NCI-H774 (cell line): ENCODE measurements around the gene MAML3.

Source experiments
- DNase-seq: peaks from one replicate; lab custom pipeline; 2025; lab: John Stamatoyannopoulos, UW

The MAML3 gene

DNA sequence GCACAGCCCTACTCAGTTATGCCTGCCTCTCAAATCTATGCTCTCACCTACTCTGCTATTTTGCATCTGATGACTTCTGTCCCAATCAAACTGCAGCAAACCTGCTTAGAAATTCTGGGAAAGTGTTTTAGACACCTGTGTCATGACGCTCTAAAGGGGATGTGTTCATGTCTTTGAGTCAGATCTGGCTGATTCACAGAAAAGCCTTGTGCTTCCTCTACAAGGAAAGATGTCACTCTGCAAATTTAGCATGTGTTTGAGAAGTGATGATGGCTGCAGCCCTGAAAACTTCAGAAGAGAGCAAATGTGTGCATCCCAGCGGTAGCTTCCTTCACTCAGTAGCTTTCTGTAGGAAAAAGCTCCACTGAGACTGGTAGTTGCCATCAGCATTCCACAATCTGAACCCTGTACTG lies 253.0 kb downstream of the MAML3 start:
- DNase-seq: no peak

DNA sequence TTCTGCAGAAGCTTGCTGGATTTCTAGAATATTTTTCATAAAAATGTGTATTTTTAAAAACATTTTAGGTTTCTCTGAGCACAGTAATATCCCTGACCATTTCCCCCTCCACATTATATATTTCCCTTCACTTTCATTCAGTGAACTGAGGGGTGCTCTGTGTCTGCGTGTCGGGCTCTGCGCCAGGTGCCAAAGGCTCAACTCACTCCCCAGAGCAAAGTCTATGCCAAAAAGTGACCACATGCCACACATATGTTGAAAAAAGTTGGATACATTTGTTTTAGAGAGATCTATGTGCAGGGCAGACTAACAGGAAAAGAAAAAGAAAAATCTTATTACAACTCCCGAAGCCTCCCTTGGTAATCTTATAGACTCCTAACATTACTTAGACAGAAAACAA lies 254.6 kb downstream of the MAML3 start:
- DNase-seq: no peak

DNA sequence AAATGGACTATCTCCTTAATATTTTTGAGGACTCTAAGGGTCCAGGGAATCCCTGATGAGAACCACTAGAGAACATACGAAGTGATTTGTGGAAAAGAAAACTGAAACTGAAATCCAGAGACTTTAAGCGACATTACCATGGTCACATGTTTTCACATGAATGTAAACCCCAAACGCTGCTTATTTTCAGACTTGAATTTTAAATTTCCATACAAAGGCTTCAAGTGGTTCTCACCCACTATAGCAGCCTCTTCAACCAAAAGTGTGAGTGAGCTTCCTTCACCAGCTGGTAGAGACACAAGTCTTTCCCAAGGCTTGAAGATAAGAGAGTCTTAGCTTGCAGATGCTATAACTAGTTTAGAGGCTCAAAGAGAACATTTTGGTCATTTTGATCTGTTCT lies 255.7 kb downstream of the MAML3 start:
- no peak for DNase-seq

DNA sequence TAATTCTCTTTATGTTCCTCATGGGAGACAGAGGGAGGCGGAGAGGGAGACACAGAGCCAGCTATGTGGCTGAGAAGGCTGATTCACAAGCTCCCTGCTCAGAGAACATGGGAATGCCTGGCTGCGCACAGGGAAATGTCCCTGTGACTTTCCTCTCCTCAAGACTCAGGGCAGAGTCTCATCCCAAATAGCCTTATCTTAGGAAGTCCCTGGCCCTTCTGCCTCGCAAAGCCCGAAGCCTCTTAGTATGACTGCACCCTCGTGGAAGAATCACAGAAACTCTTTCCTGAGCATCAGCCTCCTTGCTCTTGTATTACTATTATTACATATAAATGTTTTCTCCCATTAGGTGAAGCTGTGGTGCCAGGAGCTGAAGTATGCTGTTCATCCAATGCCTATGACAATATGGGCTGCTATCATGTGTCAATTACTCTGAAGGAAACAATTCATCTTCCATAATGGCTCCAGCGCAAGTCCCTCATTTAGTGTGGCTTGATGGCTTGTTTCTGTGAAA lies 257.8 kb downstream of the MAML3 start:
- no peak for DNase-seq

DNA sequence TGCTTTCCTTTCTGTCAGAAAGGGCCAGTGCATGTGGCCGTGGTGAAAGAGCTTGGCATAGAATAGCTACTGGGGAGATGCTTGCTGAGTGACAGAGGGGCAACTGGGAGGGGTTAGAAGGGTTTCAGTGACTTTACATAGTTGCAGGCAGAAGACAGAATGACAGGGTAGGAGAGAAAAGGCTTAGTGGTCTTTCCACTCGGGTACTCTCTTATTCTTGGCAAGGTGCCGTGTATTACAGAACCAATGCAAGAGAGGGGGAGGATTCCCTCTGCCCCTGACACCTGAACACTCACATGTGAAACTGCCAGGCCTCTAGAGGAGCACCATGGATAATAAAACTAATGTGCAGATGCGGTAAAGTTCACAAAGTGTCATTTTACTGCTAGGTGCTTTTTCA lies 260.2 kb downstream of the MAML3 start:
- DNase-seq: no peak

DNA sequence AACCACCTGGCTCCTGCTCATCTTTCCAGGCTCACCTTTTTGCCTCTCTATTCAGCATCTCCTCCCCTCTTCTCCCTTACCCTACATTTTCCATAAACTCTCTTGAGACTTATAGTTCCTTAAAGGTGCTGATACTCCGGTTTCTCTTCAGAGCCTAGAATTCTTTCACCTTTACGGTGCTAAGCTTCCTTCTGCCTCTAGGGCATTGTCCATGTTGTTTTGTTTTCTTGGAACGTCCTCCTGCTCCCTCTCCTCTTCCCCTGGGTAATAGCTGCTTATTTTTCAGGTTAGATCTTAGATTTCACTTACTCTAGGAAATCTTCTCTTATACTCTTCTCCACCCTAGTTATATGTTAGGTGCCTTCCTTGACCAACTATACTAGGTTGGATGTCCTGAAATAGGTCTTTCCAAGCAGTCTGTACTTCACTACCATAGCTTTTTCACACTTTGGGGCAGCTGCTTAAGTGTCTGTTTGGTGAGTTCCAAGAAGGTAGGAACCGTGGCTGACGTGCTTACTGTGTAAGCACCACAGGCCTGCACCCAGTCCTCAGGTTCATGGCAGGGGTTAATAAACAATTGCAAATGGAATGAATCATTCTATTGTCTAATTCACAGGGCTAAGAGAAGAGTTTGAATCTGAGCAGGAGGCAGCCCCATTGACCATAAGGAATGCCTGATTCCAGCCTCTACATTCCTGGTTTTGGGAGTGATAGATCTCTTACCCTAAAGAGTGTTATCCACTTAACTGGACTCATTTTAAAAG lies 260.8 kb downstream of the MAML3 start:
- no peak for DNase-seq

DNA sequence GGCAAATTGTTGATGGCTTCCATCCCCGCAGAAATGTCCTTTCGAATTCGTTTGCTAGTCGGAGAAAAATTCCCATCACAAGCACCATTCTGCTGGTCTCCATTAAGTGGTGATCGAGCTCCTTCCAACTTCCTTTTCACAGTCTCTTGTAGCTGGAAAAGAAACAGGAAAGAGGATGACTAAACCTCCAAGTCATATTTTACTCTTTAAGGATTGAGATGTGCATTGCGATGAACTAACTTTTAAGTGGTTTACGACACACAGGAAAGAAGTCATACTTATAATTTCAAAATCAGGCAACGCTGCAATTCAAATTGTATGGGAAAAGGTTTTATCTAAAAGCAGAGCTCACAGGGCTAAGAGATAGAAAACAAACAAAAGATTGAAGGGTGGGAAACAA lies 263.2 kb downstream of the MAML3 start:
- DNase-seq: no peak

DNA sequence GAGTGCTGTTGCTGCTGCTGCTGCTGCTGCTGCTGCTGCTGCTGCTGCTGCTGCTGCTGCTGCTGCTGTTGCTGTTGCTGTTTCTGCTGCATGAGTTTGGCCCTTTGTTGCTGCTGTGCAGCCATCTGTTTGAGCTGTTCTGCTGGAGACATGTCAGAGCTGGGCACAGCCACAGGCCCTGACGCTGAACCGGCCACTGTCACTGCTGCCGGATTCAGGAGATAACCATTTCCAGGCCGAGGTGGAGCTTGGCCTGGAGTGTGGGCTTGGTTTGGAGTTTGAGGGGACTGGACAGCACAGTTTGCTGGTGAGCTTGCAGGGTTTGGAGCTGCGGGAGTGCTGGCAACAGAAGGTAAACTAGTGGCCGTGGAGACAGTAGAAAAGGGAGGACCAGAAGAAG lies 264.1 kb downstream of the MAML3 start:
- no peak for DNase-seq

DNA sequence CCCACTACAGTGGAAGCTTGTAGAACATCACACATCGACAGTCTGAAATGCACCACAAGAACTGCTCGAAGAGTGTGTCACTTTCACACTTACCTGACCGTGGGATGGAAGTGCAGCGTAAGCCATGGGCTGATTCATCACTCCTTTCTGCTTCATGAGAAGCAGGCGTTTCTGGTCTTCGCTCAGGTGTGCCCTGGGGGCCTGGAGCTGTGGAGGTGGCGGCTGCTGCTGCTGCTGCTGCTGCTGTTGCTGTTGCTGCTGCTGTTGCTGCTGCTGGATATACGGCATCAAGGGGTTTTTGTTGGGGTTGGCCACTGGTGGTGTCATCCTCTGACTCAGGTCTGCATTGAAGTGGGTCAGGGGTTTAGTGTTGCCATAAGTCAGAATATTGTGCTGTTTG lies 264.7 kb downstream of the MAML3 start:
- no peak for DNase-seq

DNA sequence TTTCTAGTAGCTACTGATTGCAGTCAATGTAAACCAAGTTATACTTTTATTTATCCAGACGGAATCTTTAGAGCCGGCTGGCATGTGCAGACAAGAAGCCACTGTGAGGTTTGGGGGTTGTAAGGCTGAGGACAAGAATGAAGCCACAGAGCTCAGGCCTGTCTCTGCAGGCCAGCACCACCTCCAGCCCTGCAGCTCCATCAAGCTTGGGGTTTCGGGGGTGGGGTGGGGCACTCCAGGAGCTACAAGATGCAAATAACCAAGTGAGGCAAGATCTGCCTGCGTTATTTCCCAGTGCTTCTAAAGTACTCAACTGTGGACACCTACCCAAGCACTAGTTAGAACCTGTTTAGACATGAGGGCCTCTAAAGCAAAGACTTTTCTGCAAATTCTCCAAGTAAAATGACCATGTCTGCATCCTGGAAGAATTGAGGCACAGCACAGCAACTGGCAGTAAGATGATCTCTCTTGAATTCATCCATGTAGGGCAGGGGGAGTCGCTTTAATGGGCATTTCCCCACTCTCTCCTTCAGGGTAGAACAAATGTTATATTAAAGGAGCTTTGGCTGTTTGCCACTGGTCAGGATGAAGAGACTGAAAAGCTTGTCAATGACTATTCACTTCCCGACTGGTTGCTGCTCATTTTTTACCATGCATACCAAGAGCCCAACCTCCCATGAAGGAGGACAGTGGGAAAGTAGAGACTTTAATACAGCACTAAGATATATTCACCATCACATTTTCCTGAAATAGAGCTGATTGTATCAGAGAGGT lies 265.8 kb downstream of the MAML3 start:
- no peak for DNase-seq

DNA sequence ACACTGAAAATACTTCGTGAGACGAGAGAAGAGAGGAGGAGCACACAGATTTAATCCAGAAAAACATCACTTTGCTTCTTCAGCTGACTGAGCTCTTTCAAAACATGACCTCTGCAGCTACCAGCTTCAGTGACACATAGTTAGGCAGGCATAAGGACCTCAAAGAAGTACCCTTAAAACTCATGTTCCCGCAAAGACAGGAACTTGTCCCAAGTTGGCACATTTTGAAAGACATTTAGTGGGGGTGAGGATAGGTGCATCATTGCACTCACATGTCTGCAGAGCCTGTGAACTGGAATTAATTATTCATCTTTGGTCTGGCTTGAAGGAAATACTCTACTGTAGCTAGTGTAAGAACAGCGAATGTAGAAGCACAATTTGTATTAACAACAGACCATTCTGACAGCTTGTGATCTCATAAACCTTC lies 266.6 kb downstream of the MAML3 start:
- DNase-seq: no peak

DNA sequence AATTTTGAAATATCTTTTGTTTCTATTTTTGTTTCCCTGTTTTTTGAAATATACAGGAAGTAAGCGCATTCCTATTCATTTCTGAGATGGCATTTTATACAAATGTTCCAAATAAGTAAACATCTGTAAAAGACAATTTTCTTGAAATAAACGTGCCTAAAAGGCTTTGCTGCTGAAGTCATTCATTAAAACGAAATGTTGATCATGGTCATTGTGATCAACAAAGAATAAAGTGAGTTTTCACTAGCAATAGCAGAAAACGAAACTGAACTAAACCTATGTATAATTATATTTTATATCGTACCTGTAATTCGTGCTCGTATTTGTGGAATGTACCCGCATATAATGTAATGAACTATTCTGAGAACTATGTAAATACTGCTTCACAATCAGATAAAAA lies 267.2 kb downstream of the MAML3 start:
- no peak for DNase-seq

DNA sequence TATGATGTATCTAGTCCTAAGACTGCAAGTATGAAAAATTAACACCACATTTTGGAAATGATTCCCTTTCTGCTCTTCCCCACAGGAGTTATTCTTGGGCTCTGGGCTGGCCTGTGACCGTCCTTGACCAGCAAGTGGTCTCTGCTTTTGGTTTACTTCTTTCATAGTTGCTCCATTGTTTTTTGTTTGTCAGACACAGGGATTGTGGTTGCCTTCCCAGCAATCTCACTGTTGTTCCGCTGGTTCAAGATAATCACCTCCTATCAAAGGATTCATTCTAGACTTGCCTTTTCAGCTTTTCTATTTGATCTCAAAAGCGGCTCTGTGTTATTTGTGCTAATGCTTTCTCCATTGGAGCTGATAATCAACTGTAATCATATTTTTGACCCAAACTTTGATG lies 269.5 kb downstream of the MAML3 start:
- no peak for DNase-seq

DNA sequence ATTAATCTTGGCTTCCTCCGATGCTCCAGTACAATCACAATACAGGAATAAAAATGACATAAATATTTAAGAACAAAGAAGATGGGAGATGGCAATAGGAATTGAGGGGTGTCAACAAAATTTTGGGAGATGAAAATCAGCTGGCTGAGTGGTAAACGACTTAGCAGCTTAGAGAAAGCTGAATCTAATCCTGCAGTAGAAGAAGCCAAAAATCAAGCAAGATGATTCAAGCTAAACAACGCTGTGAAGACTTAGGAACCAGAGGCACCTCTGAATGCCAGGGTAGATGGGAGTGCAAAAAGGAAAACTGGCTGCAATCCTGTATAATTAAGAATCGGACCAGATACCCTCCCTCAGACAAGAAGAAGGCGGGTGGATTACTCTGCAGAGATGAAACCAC lies 273.1 kb downstream of the MAML3 start:
- DNase-seq: no peak

DNA sequence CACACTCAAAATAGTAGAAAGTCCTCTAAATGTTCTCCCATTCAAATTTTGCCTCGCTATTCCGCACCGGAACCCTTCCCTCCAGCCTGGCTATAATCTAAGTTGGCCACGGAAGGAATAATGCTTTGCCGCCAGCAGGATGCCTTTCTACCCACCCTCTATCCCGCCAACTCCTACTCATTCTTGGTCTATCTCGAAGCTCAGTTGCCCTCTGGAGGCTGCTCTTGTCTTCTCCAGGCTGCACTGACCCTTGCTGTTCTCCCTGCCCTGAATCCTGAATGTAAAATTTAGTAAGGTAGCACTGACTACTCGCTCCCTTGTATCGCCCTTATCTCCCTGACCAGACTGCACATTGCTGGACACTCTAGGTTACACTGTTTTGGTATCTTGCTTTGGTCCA lies 275.9 kb downstream of the MAML3 start:
- DNase-seq: no peak

DNA sequence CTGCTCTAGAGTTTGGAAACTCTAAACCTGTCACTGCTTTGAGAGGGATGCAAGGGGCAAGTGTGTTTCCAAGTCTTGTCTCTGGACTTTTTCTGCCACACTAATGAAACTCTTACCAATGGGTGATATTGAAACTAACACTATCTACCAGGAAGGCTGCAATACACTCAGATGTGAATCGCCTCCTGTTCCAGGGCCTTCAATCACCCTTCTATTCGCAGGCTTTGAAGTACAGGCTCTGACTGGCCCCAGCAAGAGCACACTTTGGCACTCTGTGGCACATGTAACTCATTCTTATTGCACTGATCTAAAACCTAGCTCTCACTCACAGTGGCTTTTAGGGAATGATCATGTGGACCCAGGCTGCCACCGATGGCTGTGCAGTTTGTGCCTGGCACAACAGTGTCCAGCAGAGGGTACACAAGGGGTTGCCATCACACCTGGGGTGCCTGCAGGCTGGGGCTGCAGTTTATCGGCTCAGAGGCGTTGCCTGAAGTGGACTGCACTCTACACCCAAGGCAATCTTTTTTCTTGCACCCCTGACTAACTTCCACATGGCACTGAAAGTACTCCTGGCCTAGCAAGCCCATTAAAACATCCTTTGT lies 277.5 kb downstream of the MAML3 start:
- no peak for DNase-seq

DNA sequence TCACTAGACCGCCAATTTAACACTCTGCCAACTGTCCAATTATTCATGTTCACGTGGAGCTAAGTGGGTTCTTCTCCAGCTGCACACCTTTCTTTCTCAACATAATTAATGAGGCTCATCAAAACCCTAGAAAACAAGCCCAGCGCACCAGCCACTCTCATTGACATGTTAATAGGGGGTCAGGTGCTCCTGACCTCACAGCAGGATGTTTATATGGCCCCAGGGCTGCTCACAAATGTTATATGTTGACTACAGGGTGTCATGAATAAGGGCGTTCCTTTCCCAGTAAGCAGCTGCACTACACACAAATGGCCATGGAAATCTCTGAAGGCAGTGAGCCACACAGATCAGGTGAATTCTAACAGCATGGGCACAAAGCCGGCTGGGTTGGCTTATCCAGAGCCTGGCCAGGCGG lies 278.6 kb downstream of the MAML3 start:
- peak; percentile 82 for DNase-seq

DNA sequence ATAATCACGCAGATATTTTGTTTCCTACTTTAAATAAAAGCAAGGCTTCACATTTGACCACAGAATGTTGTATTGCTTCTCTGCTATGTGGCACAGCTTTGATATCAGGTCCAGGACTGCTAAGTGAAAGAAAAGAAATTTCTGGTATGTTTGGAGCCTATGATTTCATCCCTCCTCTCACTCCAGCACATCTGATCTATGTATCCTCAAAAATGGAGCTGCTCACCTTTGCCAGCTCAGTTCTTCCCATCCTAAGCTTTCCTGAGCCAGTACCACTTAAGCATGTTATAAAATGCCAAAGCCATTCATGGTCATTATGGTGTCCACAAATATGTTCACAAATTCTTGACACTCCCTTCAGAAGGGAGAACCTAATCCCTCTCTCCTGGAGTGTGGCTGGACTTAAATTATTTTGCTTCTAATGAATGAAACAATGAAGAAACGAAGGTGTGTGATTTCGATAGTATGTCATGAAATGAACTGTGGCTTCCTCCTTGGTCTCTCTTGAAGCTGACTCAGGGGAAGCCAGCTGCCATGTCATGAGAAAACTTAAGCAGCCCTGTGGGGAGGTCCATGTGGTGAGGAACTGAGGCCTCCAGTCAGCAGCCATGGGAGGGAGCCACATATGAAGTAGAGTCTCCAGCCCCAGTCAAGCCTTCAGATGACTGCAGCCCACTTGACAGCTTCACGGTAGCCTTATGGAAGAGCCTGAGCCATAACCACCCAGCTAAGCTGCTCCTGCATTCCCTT lies 280.7 kb downstream of the MAML3 start:
- DNase-seq: no peak

DNA sequence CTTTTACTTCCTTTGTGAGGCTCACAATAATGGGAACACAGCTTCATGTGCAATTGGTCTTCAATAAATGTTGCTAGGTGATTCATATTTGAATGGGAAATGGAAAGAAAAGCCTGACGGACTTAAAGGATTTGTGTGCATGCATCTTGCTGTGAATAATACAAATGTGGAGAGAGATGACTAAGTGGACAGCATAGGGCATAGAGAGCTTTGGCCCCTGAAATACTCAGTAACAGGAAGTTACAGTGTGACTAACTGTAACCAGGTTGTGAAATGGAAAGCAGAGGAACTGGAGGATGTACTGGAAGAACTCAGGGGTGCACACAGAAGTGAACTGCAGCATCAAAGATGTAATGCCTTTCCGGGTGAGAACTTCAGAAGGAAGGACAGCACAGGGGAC lies 281.7 kb downstream of the MAML3 start:
- DNase-seq: no peak

DNA sequence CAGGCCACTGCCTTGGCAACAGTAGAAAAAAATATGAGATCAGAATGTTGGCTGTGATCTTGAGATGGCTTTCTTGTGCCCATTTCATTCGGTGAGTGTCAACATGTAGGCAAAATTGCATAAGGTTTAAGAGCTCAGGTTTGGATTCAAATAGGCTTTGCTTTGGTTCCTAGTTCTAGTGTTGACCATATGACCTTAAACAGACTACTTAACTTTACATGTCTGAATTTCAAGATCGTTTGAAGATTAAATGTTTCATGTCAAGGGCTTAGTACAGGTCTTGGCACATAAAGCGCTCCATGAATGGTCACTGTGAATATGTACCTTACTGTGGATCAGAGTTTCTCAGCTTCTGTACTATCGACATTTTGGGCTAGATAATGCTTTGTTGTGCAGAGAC lies 284.2 kb downstream of the MAML3 start:
- no peak for DNase-seq

DNA sequence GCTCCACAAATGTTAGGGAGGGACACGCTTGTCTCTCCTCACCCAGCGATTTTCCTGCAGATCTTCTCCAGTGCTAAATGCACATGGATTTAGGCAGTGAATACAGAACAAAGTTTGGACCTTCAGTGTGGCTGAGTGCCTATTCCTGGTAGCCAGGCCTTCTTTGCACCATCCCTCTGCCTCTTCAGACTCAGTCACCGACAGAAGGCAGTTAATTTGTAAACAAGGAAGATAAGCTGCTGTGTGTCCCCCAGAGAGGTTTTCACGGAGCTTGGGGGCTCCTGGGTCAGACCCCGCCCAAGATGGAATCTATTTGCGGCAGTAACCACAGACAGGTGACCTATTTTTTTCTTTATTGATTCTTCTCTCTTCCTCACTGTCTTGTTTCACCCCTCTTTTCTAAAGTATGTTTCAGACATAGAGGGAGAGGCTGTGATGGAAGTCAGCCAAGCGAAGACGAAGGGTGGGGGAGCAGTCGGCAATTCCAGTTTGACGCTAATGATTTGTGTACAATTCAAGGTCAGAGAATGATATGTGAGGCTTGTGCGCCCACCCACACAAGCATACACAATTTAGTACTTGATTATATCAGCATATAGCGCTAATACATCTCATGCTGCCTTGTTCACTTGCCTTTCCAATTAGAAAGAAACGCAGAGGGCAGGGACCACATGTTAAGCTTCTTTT lies 287.6 kb downstream of the MAML3 start:
- no peak for DNase-seq

DNA sequence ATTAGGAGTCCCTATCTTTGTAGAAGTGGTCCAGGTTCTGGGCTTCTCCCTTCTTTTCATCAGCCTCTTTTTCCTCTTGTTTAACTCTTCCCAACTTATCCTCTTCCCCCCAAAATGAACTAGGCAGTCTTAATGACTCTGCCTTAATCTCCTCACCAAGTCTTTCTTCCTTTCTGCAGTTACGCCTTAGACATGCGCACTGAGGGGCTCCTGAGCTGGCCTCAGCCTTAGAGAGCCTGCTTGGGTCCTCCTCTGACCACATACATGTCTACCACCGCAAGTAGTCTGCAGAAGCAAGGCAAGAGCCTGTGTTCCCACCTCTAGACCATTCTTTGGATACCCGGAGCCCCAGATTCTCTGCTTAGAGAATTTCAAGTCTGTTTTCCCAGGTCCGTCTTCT lies 288.4 kb downstream of the MAML3 start:
- no peak for DNase-seq
